ENCODE measurements around the gene TMEM106A. TPM values are rescaled to one million over a fixed set of nuclear protein-coding genes. Genes with fewer than 3 reads are reported as not detected.
"Not testable (repeated sequence)": the region's sequence is repeated elsewhere in the genome, so short reads cannot be mapped to it uniquely, and the experiment has no call there.

TMEM106A gene
- total RNA-seq, 1 experiment from 2014 or later = 3.5 TPM

DNA sequence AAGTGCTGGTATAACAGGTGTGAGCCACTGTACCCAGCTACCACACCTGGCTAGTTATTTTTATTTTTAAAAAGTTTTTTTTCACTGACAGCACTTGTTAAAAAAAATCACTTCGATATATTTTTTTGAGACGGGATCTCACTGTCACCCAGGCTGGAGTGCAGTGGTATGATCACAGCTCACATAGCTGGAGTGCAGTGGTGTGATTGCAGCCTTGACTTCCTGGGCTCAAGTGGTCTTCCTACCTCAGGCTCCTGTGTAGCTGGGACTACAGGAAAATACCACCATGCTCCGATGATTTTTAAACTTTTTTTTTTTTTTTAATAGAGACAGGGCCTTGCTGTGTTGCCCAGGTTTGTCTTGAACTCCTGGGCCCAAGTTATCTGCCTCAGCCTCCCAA lies 27.8 kb upstream of the TMEM106A start:
- RAD21 ChIA-PET (ENCODE audit: low non-redundant PET in 1 of 2, low total read pairs in 2 of 2, uncharacterized antibody in 2 of 2, unreplicated experiment in 2 of 2) = interaction anchor here in 1 of 2 experiments (0.7 kb wide), 1 partner anchor 1838 kb away, joined by 3 read pairs; no protein-coding TSS in a partner anchor
- Histone ChIP-seq H3K4me2 (ENCODE audit: low read length) (no peak overlapping the region), H3K9me2 (ENCODE audit: insufficient read depth) (no peaks in the 10 kb centered on the region), H3K36me3 (ENCODE audit: control insufficient read depth in 1 of 2, insufficient read depth in 2 of 2, low read length in 2 of 2) (peaks cover 6 to 18% of the 10 kb centered on the region in 2 experiments; a peak in 3 of 4 replicates), H3K79me2 (ENCODE audit: insufficient read depth, low read length) (no peaks in the 10 kb centered on the region), H3K4me3 (replicated peaks in 1 of 2; ENCODE audit: low read depth in 1 of 2, low read length in 2 of 2) (no peak overlapping the region), H3K27me3 (ENCODE audit: insufficient read depth, low read length) (no peaks in the 10 kb centered on the region), H3K27ac (ENCODE audit: low read depth, low read length) (no peak overlapping the region), H4K20me1 (ENCODE audit: insufficient read depth) (no peaks in the 10 kb centered on the region), H3K9ac (ENCODE audit: low read length) (no peak overlapping the region), H3K4me1 (ENCODE audit: control insufficient read depth in 1 of 2, insufficient read depth in 2 of 2, low read length in 2 of 2) (no peaks in the 10 kb centered on the region), H3K9me3 (ENCODE audit: control insufficient read depth in 1 of 2, insufficient read depth in 1 of 2, low read depth in 1 of 2, low read length in 2 of 2) (no peaks in the 10 kb centered on the region), H2AFZ (ENCODE audit: low read depth, low read length, poor library complexity, severe bottlenecking) (no peak overlapping the region)
- CTCF ChIA-PET = no interaction called here
- POLR2A ChIA-PET = interaction anchor here (0.6 kb wide), 1 partner anchor 614 kb away, joined by 3 read pairs; no protein-coding TSS in a partner anchor
- BruUV-seq (replicated peaks) = no TSS peak
- intact Hi-C loops (cut with micrococcal nuclease) = no loop called here
- ATAC-seq (no peak), DNase-seq (ENCODE audit: low read depth, low spot score) (no peak)
- TF ChIP-seq FOSL1 (IDR thresholded peaks at IDR 0.05; ENCODE audit: low read depth) = no peak
- TF ChIP-seq EGR1 (IDR thresholded peaks at IDR 0.05; ENCODE audit: low read depth) = no peak
- TF ChIP-seq SIN3A (IDR thresholded peaks at IDR 0.05; ENCODE audit: low read depth) = no peak
- TF ChIP-seq ELF1 (IDR thresholded peaks at IDR 0.05; ENCODE audit: borderline replicate concordance, low read depth) = no peak
- TF ChIP-seq, protein P1, sequence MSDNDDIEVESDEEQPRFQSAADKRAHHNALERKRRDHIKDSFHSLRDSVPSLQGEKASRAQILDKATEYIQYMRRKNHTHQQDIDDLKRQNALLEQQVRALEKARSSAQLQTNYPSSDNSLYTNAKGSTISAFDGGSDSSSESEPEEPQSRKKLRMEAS (IDR thresholded peaks at IDR 0.05) = no peak
- no peak for TF ChIP-seq POLR2AphosphoS5 (IDR thresholded peaks at IDR 0.05; ENCODE audit: low read depth, low read length)
- TF ChIP-seq, protein P2, sequence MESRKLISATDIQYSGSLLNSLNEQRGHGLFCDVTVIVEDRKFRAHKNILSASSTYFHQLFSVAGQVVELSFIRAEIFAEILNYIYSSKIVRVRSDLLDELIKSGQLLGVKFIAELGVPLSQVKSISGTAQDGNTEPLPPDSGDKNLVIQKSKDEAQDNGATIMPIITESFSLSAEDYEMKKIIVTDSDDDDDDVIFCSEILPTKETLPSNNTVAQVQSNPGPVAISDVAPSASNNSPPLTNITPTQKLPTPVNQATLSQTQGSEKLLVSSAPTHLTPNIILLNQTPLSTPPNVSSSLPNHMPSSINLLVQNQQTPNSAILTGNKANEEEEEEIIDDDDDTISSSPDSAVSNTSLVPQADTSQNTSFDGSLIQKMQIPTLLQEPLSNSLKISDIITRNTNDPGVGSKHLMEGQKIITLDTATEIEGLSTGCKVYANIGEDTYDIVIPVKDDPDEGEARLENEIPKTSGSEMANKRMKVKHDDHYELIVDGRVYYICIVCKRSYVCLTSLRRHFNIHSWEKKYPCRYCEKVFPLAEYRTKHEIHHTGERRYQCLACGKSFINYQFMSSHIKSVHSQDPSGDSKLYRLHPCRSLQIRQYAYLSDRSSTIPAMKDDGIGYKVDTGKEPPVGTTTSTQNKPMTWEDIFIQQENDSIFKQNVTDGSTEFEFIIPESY (IDR thresholded peaks at IDR 0.05; ENCODE audit: extremely low read depth, insufficient replicate concordance, low read length) = no peak
- TF ChIP-seq CEBPB (IDR thresholded peaks at IDR 0.05; ENCODE audit: low read depth) = no peak
- no peak for TF ChIP-seq EZH2phosphoT487 (IDR thresholded peaks at IDR 0.05; ENCODE audit: borderline replicate concordance)
- no peak for TF ChIP-seq RAD21 (IDR thresholded peaks at IDR 0.05; ENCODE audit: low read depth)
- TF ChIP-seq EZH2 (IDR thresholded peaks at IDR 0.05) = no peak
- no peak for TF ChIP-seq ZNF274 (IDR thresholded peaks at IDR 0.05; ENCODE audit: low read depth, low read length)
- TF ChIP-seq, protein P3, sequence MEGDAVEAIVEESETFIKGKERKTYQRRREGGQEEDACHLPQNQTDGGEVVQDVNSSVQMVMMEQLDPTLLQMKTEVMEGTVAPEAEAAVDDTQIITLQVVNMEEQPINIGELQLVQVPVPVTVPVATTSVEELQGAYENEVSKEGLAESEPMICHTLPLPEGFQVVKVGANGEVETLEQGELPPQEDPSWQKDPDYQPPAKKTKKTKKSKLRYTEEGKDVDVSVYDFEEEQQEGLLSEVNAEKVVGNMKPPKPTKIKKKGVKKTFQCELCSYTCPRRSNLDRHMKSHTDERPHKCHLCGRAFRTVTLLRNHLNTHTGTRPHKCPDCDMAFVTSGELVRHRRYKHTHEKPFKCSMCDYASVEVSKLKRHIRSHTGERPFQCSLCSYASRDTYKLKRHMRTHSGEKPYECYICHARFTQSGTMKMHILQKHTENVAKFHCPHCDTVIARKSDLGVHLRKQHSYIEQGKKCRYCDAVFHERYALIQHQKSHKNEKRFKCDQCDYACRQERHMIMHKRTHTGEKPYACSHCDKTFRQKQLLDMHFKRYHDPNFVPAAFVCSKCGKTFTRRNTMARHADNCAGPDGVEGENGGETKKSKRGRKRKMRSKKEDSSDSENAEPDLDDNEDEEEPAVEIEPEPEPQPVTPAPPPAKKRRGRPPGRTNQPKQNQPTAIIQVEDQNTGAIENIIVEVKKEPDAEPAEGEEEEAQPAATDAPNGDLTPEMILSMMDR (IDR thresholded peaks at IDR 0.05 in 2 of 3, conservative IDR thresholded peaks at IDR 0.05 in 1 of 3; ENCODE audit: borderline replicate concordance in 1 of 3, insufficient read depth in 1 of 3, low read depth in 2 of 3, low read length in 2 of 3) = no peak
- no peak for TF ChIP-seq JUND (IDR thresholded peaks at IDR 0.05)
- TF ChIP-seq CBX3 (IDR thresholded peaks at IDR 0.05; ENCODE audit: low read depth) = no peak
- TF ChIP-seq TCF7L2 (IDR thresholded peaks at IDR 0.05; ENCODE audit: borderline replicate concordance, extremely low read depth, insufficient read depth, insufficient read length) = no peak

DNA sequence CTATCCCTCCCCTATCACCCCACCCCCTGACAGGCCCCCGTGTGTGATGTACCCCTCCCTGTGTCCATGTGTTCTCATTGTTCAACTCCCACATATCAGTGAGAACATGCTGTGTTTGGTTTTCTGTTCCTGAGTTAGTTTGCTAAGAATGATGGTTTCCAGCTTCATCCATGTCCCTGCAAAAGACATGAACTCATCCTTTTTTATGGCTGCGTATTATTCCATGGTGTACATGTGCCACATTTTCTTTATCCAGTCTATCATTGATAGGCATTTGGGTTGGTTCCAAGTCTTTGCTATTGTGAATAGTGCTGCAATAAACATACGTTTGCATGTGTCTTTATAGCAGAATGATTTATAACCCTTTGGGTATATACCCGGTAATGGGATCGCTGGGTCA lies 25.0 kb upstream of the TMEM106A start:
- H3K27ac ChIP-seq (ENCODE audit: low read depth, low read length); POLR2A ChIA-PET; H3K4me2 ChIP-seq (ENCODE audit: low read length); H3K4me1 ChIP-seq (ENCODE audit: control insufficient read depth in 1 of 2, insufficient read depth in 2 of 2, low read length in 2 of 2); ATAC-seq; RAD21 ChIA-PET (ENCODE audit: low non-redundant PET in 1 of 2, low total read pairs in 2 of 2, uncharacterized antibody in 2 of 2, unreplicated experiment in 2 of 2); H3K27me3 ChIP-seq (ENCODE audit: insufficient read depth, low read length); H3K79me2 ChIP-seq (ENCODE audit: insufficient read depth, low read length); DNase-seq (ENCODE audit: low read depth, low spot score); H3K9me2 ChIP-seq (ENCODE audit: insufficient read depth); H3K9ac ChIP-seq (ENCODE audit: low read length); BruUV-seq (replicated peaks); CTCF ChIA-PET; H3K9me3 ChIP-seq (ENCODE audit: control insufficient read depth in 1 of 2, insufficient read depth in 1 of 2, low read depth in 1 of 2, low read length in 2 of 2); H4K20me1 ChIP-seq (ENCODE audit: insufficient read depth); H3K4me3 ChIP-seq (replicated peaks in 1 of 2; ENCODE audit: low read depth in 1 of 2, low read length in 2 of 2); H2AFZ ChIP-seq (ENCODE audit: low read depth, low read length, poor library complexity, severe bottlenecking); intact Hi-C loops (cut with micrococcal nuclease): not testable (repeated sequence)
- H3K36me3 ChIP-seq (ENCODE audit: control insufficient read depth in 1 of 2, insufficient read depth in 2 of 2, low read length in 2 of 2) = peaks cover 21 to 32% of the 10 kb centered on the region in 2 experiments; a peak in 3 of 4 replicates

Data from HCT116 (cell line).